HUDEP-2 (cell line): Measurements from ENCODE around the gene KRT9.
"Not testable (repeated sequence)": the region's sequence is repeated elsewhere in the genome, so short reads cannot be mapped to it uniquely, and the experiment has no call there.

Experiments
- DNase-seq, 76 experiments: peaks; one replicate each; lab custom pipeline; 2025; ENCODE audit not compliant: unreplicated experiment in 76 of 76; lab: John Stamatoyannopoulos, UW

The KRT9 gene

GRCh38 chr17:41580687-41581365, 9.0 kb upstream of the KRT9 start:
- no peak for DNase-seq

DNA sequence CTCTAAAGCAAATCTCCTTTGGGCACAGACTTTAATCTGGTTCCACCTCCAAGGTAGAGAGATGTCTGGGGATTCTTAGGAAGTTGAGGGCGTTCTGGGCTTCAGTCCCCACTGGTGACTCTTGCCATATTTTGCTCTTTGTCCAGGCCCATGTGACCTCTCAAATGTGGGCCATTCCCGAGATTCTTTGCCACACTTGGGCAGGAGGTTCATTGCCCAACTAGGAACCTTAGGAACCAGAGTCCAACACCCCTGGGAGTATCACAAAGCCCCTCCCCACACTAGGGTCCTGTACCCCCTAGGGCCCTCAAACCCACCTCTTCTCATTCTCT, 8.4 kb upstream of the KRT9 start:
- DNase-seq: no peak

- peak in 72 of 76 experiments; percentile 6 to 88 (median 71) for DNase-seq
Measured at GRCh38 chr17:41579484-41580243, 7.8 kb upstream of the KRT9 start.

DNA sequence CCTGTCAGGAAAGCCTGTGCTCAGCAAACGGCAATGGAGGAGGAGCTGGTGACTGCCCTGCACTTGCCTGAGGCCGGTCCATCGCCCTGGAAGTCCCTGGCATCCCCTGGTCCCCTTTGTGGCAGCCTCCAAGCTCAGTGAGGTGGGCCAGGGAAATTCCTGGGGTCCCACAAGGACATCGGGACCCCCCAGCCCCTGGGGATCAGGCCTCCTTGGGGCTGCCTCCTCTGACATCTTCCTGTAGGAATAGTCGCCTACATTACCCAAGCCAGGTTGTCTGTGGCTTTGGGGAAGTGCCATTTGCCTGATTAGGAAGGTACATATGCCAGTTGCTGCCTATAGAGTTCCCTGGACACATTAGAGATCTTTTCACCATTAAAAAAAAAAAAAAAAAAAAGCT, 7.1 kb upstream of the KRT9 start:
- DNase-seq: no peak

- no peak for DNase-seq
Measured at GRCh38 chr17:41578538-41578937, 6.7 kb upstream of the KRT9 start.

GRCh38 chr17:41576740-41577139, 4.9 kb upstream of the KRT9 start:
- DNase-seq: not testable (repeated sequence)

- no peak for DNase-seq
Measured at GRCh38 chr17:41575336-41575735, 3.5 kb upstream of the KRT9 start.

DNA sequence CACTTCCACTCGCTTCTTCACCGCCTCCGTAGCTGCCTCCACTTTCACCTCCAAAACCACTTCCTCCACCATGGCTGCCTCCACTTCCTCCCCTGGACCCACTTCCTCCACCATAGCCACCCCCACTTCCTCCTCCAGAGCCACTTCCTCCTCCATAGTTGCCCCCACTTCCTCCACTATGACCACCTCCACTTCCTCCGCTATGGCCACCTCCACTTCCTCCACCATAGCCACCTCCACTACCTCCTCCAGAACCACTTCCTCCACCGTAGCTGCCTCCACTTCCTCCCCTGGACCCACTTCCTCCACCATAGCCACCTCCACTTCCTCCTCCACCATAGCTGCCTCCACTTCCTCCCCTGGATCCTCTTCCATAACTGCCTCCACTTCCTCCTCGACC, 4.5 kb downstream of the KRT9 start:
- DNase-seq: no peak

- no peak for DNase-seq
Measured at GRCh38 chr17:41565338-41565737, 6.5 kb downstream of the KRT9 start.

- no peak for DNase-seq
Measured at GRCh38 chr17:41563607-41564170, 8.2 kb downstream of the KRT9 start.

DNA sequence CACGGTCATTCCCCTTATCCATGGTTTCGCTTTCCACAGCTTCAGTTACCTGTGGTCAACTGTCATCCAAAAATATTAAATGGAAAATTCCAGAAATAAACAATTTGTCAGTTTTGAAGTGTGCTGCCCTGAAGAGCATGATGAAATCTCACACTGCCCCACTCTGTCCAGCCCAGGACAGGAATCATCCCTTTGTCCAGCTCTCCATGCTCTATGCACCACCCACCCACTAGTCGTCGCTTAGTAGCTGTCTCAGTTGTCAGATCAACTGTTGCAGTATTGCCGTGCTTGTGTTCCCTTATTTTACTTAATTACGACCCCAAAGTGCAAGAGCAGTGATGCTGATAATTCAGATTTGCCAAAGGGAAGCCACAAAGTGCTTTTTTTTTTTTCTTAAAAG, 10.3 kb downstream of the KRT9 start:
- DNase-seq: no peak

GRCh38 chr17:41559548-41559947, 12.3 kb downstream of the KRT9 start:
- DNase-seq: peak in 1 of 76 experiments; percentile 6

DNA sequence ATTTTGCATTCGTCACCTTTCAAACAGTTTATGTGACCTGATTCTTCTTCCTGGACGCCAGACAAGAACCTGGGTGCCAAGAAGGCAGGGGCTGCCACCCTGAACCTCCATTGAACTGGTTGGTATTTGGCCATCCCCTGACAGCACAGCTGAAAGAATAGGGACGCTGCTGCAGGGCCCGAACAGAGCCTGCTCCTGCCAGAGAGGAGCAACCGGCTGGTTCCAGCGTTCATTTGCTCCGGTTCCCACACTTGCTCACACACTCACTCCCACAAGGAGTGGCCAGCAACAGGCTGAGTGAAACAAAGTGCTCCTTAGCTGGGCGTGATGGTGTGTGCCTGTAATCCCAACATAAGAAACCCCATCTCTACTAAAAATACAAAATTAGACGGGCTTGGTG, 14.9 kb downstream of the KRT9 start:
- no peak for DNase-seq

DNA sequence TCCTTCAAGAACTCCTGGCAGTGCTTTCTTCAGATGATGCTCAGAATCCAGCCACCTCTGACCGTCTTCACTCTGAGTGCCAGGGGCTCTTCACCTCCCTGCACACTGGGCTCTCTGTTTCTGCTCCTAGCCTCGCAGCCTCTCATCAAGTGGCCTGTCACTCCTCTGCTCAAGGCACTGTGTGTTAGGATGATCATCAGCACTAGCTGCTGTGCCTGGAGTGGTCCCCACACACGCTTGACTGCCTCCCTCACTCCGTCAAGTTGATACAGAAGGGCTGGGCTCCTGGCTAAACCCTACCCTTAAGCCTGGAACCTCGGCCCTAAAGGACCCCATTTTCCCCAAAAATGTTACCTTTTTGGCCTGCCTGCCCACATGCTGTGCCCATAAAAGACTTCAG, 15.6 kb downstream of the KRT9 start:
- DNase-seq: no peak

GRCh38 chr17:41555105-41555887, 16.6 kb downstream of the KRT9 start:
- no peak for DNase-seq

GRCh38 chr17:41553987-41554680, 17.7 kb downstream of the KRT9 start:
- DNase-seq: no peak

- no peak for DNase-seq
Measured at GRCh38 chr17:41553176-41553575, 18.7 kb downstream of the KRT9 start.

DNA sequence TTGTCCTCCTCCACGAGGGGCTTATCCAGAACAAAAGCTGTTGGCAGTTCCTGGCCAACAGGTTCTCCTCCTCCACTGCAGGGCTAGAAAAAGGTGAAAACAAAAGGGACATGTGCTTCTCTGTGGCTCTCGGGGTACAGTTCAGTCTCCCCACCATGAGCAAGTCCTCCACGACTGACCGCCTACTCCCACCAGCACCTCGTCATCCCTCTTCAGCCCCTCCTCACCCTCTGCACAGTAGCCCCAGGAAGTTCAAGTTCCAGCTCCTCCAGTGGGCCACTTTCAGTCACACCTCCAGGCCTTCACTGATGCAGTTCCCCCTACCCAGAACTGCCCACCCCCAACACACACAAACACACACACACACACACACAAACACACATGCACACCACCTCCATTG, 19.4 kb downstream of the KRT9 start:
- DNase-seq: no peak

GRCh38 chr17:41551365-41551764, 20.5 kb downstream of the KRT9 start:
- no peak for DNase-seq

DNA sequence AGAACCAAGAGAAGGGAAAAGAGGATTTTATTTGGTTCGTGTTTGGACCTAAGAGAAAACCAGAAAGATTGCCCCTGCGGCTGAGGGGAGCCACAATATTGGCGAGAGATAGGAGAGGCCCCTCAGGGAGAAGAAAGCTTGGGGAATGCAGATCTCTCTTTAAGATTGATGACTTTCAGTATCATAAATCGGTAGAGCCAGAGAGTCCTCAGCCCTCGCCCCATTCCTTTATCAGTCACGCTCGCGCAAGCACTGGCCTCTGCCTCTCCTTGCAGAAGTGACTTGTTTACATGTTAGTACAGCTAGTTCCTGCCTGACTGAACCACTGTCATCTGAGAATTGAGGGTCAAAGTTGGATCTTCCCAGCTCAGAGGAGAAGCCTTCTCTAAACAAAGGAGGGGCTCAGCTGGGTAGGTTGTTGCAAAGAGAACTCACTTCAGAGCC, 22.2 kb downstream of the KRT9 start:
- DNase-seq: peak in 17 of 76 experiments; percentile 4 to 32 (median 19)
